Measurements from ENCODE around the gene C17orf67. TPM values are rescaled to one million over a fixed set of nuclear protein-coding genes. Genes with fewer than 3 reads are reported as not detected.

Gene C17orf67
- total RNA-seq, 1 experiment from 2014 or later = 2.9 TPM

DNA sequence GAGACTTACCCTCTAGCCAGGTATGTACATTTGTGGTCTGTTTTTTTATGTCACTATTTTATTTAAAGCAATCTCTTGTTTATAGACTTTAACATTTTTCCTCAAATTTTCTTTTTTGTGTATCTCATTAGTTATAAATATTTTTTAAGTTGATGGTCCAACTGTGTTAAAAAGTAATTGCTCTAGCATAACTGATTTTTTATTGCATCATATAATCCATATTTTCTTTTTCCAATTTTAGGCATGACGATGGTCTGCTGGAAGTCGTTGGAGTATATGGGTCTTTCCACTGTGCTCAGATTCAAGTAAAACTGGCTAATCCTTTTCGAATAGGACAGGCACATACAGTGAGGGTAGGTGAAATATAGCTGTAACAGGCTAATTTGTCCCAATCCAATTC is 28.2 kb upstream of the C17orf67 start:
- no peak for DNase-seq
- Mint-ChIP-seq H3K27me3 (ENCODE audit: insufficient read depth, unreplicated experiment) (no peaks in the 10 kb centered on the region), H3K36me3 (ENCODE audit: insufficient read depth, unreplicated experiment) (peaks cover 25% of the 10 kb centered on the region), H3K4me3 (ENCODE audit: unreplicated experiment) (no peak overlapping the region), H3K27ac (ENCODE audit: unreplicated experiment) (no peak overlapping the region), H3K9me3 (ENCODE audit: unreplicated experiment) (no peaks in the 10 kb centered on the region), H3K4me1 (ENCODE audit: low read depth, unreplicated experiment) (no peaks in the 10 kb centered on the region)
- H3K36me3 ChIP-seq (ENCODE audit: control insufficient read depth, insufficient read depth, low read length) = no peaks in the 10 kb centered on the region
- no peak overlapping the region for H3K4me3 ChIP-seq (ENCODE audit: low read depth, low read length)
- H3K4me1 ChIP-seq = no peaks in the 10 kb centered on the region
- no peaks in the 10 kb centered on the region for H3K27me3 ChIP-seq (replicated peaks; ENCODE audit: control insufficient read depth, insufficient read depth, low read length)
- H3K9me3 ChIP-seq = no peaks in the 10 kb centered on the region
- no TSS peak for BruUV-seq (replicated peaks)
- POLR2A ChIA-PET = no interaction called here
- TF ChIP-seq, protein P1, sequence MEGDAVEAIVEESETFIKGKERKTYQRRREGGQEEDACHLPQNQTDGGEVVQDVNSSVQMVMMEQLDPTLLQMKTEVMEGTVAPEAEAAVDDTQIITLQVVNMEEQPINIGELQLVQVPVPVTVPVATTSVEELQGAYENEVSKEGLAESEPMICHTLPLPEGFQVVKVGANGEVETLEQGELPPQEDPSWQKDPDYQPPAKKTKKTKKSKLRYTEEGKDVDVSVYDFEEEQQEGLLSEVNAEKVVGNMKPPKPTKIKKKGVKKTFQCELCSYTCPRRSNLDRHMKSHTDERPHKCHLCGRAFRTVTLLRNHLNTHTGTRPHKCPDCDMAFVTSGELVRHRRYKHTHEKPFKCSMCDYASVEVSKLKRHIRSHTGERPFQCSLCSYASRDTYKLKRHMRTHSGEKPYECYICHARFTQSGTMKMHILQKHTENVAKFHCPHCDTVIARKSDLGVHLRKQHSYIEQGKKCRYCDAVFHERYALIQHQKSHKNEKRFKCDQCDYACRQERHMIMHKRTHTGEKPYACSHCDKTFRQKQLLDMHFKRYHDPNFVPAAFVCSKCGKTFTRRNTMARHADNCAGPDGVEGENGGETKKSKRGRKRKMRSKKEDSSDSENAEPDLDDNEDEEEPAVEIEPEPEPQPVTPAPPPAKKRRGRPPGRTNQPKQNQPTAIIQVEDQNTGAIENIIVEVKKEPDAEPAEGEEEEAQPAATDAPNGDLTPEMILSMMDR (IDR thresholded peaks at IDR 0.05; ENCODE audit: insufficient read depth in 1 of 2, low read depth in 1 of 2, low read length in 1 of 2, severe bottlenecking in 1 of 2, unreplicated experiment in 1 of 2) = no peak
- intact Hi-C loops (cut with micrococcal nuclease; ENCODE audit: unreplicated experiment) = no loop called here
- CTCF ChIA-PET = no interaction called here

DNA sequence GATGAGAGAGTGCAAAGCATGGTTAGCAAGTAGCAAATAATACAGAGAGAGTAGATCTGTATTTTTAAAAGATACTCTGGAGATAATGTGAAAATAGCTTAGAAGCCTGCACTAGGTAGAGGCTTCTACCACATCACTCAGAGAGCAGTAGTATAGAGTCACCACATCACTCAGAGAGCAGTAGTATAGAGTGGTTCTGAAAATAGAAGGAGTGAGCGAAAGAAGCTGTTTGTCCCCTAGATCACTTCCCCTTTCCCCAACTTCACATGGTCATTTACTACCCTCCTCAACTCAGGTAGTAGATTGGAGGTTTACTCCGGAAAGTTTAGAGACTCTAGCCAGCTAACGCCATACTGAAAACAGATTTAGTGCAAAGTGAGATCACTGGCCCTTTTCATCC is 17.3 kb upstream of the C17orf67 start:
- H3K36me3 ChIP-seq (ENCODE audit: control insufficient read depth, insufficient read depth, low read length) = no peaks in the 10 kb centered on the region
- no peaks in the 10 kb centered on the region for H3K27me3 Mint-ChIP-seq (ENCODE audit: insufficient read depth, unreplicated experiment)
- H3K4me1 Mint-ChIP-seq (ENCODE audit: low read depth, unreplicated experiment) = no peaks in the 10 kb centered on the region
- H3K9me3 Mint-ChIP-seq (ENCODE audit: unreplicated experiment) = no peaks in the 10 kb centered on the region
- POLR2A ChIA-PET = no interaction called here
- no peaks in the 10 kb centered on the region for H3K27me3 ChIP-seq (replicated peaks; ENCODE audit: control insufficient read depth, insufficient read depth, low read length)
- H3K36me3 Mint-ChIP-seq (ENCODE audit: insufficient read depth, unreplicated experiment) = peaks cover 17% of the 10 kb centered on the region
- H3K4me3 ChIP-seq (ENCODE audit: low read depth, low read length) = no peak overlapping the region
- no peaks in the 10 kb centered on the region for H3K4me1 ChIP-seq
- H3K27ac Mint-ChIP-seq (ENCODE audit: unreplicated experiment) = no peak overlapping the region
- TF ChIP-seq, protein P1 (IDR thresholded peaks at IDR 0.05; ENCODE audit: insufficient read depth in 1 of 2, low read depth in 1 of 2, low read length in 1 of 2, severe bottlenecking in 1 of 2, unreplicated experiment in 1 of 2) = no peak
- BruUV-seq (replicated peaks) = no TSS peak
- CTCF ChIA-PET = no interaction called here
- intact Hi-C loops (cut with micrococcal nuclease; ENCODE audit: unreplicated experiment) = no loop called here
- no peak for DNase-seq
- H3K4me3 Mint-ChIP-seq (ENCODE audit: unreplicated experiment) = no peak overlapping the region
- H3K9me3 ChIP-seq = no peaks in the 10 kb centered on the region

DNA sequence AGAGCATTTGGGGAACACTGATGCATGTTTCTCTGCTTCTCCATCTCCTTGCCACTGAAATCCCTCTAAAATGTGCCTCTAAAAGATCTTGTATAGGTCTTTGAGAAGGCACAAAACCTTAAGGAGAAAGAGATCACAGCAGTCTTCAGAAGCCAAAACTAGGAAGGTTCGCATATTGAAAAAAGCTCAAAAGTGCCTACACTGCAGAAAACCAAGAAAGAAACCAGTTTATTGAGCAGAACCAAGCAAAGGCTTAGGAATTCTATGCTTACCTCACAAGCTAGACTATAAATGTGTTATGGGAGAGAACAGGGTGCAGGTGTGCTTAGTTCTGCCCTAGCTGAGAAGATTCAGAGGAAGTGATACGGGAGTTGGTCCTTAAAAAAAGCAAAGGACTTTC is 16.9 kb upstream of the C17orf67 start:
- no peak for DNase-seq
- TF ChIP-seq, protein P1 (IDR thresholded peaks at IDR 0.05; ENCODE audit: insufficient read depth in 1 of 2, low read depth in 1 of 2, low read length in 1 of 2, severe bottlenecking in 1 of 2, unreplicated experiment in 1 of 2) = no peak
- Mint-ChIP-seq H3K27me3 (ENCODE audit: insufficient read depth, unreplicated experiment) (no peaks in the 10 kb centered on the region), H3K4me3 (ENCODE audit: unreplicated experiment) (no peak overlapping the region), H3K9me3 (ENCODE audit: unreplicated experiment) (no peaks in the 10 kb centered on the region), H3K27ac (ENCODE audit: unreplicated experiment) (no peak overlapping the region), H3K36me3 (ENCODE audit: insufficient read depth, unreplicated experiment) (peaks cover 16% of the 10 kb centered on the region), H3K4me1 (ENCODE audit: low read depth, unreplicated experiment) (no peaks in the 10 kb centered on the region)
- no peaks in the 10 kb centered on the region for H3K9me3 ChIP-seq
- intact Hi-C loops (cut with micrococcal nuclease; ENCODE audit: unreplicated experiment) = no loop called here
- POLR2A ChIA-PET = no interaction called here
- CTCF ChIA-PET = no interaction called here
- no peaks in the 10 kb centered on the region for H3K4me1 ChIP-seq
- no peak overlapping the region for H3K4me3 ChIP-seq (ENCODE audit: low read depth, low read length)
- no TSS peak for BruUV-seq (replicated peaks)
- H3K27me3 ChIP-seq (replicated peaks; ENCODE audit: control insufficient read depth, insufficient read depth, low read length) = no peaks in the 10 kb centered on the region
- H3K36me3 ChIP-seq (ENCODE audit: control insufficient read depth, insufficient read depth, low read length) = no peaks in the 10 kb centered on the region
